Measurements from ENCODE around the gene SHISA9.

SHISA9 gene

DNA sequence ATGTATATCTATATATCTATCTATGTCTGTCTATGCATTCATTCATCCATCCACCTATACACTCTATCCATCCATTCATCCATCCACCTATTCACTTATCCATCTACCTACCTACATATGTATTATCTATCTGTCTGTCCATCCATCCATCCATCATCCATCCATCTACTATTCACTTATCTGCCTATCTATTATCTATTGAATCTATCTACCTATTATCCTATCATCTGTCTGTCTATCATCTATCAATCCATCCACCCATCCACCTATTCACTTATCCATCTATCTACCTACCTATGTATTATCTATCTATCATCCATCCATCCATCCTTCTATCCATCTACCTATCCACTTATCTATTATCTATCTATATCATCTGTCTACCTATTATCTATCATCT lies 302.3 kb downstream of the SHISA9 start:
- no peak for DNase-seq

GRCh38 chr16:13205352-13205751 lies 304.0 kb downstream of the SHISA9 start:
- no peak for DNase-seq

GRCh38 chr16:13206606-13207005 lies 305.2 kb downstream of the SHISA9 start:
- DNase-seq: no peak

DNA sequence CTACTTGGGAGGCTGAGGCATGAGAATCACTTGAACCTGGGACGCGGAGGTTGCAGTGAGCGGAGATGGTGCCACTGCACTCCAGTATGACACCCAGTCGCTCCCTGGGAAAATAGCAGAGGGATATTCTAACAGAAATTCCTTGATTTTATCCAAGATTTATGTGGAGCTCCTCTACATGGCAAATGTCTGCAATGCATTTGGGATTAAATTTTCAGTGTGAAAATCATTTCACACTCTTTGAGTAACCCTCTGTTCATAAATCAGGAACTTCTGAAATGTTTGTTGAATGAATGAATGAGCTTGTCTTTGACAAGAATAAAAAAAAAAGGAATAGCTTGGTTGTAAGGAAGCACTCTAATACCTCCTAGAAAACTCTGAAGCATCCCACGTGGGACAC lies 305.8 kb downstream of the SHISA9 start:
- no peak for DNase-seq

GRCh38 chr16:13223666-13224065 lies 322.3 kb downstream of the SHISA9 start:
- DNase-seq: no peak

DNA sequence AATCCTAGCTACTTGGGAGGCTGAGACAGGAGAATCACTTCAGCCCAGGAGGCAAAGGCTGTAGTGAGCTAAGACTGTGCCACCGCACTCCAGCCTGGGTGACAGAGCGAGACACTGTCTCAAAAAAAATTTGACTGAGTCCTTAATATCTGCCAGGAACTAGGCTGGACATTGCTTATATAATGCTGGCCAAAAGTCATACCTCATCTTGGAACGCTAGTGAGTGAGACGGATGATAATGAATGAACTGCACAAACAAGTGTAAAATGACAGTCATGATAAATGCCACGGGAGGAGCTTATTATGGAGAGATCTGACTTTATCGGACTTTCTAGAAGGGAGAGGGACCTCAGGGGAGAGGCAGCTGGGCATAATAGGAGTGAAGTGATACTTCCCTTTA lies 327.6 kb downstream of the SHISA9 start:
- DNase-seq: no peak

DNA sequence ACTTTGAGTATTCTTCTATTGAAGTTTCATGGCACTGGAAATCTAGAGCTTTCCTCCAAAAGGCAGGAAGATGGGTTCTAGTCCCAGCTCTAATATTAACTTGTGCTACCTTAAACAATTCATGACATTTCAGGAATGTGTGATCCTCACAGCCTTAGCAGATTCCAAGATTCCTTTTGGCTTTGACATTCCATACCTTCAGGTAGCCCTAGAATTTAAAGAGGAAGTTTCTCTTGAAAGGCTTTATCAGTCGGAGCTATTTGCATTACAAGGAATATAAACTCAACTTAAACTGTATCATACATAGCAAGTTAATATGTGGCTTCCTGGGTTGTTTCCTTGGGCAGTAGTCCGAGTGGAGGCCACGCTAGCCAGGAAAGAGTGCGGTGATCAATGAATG lies 330.0 kb downstream of the SHISA9 start:
- no peak for DNase-seq

DNA sequence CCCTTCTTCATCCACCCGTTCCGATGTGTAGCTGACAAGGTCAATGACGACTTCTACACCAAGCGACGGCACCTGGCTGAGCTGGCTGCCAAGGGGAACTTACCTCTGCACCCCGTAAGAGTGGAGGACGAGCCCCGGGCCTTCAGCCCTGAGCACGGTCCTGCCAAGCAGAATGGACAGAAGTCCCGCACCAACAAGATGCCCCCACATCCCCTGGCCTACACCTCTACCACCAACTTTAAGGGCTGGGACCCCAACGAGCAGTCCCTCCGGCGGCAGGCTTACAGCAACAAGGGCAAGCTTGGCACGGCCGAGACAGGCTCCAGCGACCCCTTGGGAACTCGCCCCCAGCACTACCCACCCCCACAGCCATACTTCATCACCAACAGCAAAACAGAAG lies 333.6 kb downstream of the SHISA9 start:
- no peak for DNase-seq

DNA sequence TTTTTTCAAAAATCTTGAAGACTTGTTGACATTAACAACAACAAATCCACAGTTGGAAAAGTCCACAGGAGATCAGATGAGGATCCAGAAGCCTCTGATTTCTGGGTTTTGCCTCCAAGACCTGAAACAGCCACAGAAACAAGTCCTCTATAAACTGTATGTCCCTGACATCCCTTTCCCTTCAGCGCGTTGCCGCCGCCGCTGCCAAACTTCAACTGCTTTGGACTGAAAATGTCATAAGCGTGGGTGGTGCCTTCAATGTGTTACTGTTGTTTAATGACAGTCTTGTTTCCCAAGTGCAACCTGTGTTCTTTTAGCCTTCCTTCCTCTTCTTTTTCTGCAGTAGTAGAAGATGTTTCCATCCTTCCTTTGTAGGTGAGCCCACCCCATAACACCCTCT lies 334.9 kb downstream of the SHISA9 start:
- no peak for DNase-seq

DNA sequence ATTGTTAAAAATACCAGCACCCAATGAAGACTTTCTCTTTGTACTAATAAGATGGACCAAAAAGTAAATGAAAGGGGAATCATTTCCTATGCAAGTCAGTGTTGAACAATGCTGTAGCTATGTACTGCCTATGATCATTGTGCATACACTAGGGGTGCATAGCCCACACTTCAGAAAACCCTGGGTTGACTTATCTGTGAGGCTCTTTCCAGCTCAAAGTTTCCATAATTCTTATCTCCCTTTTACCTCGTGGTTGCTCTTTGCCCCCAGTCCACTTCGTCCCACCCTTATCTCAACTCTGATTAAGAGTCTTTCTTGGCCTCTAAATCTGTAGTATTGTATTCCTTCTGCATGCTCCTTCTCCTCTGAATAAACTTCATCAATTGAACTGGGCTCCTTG lies 336.8 kb downstream of the SHISA9 start:
- DNase-seq: no peak

DNA sequence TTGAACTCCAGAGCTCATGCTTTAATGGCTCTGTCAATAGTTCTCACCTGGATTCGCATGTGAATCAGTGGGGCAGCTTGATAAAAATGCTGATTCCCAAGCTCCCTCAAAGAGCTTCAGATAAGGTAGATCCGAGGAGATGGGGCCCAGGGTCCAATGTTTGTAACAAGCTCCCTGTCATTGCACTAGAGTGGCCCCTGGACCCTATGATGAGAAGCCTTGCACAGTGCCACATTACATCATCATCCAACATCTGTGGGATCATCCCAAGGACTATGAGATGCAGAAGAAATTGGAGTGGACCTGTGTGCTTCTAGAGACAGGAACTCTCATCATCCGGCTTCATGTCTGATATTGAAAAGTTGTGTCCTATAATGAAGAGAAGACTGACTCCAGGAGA lies 340.8 kb downstream of the SHISA9 start:
- no peak for DNase-seq

GRCh38 chr16:13244770-13245169 lies 343.4 kb downstream of the SHISA9 start:
- no peak for DNase-seq

- DNase-seq: no peak
These were observed 344.4 kb downstream of the SHISA9 start for GRCh38 chr16:13245713-13246377.

- DNase-seq: no peak
These were observed 353.7 kb downstream of the SHISA9 start for GRCh38 chr16:13254998-13255614.

- DNase-seq: no peak
These were observed 361.1 kb downstream of the SHISA9 start for GRCh38 chr16:13262270-13263090.

GRCh38 chr16:13264749-13265552 lies 363.6 kb downstream of the SHISA9 start:
- no peak for DNase-seq

DNA sequence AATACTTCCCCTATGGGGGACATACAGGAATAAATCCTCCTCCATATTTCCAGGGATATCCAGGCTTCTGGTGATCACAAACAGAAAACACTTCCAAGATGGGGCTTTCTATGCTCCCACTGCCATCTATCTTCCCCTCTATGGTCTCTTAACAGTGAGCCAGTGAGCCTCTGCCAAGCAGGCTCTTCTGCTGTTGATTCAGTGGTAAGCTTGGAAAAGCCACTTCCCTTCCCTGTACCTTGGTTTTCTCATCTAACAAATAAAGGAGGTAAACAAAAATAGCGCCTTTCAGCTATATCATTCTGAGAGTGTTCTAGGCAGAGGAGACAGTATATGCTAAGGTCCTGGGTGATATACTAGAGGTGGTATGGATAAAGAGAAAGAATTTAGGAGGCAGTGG lies 368.0 kb downstream of the SHISA9 start:
- no peak for DNase-seq

- no peak for DNase-seq
These were observed 368.6 kb downstream of the SHISA9 start for GRCh38 chr16:13269905-13270528.

GRCh38 chr16:13270602-13271001 lies 369.2 kb downstream of the SHISA9 start:
- no peak for DNase-seq

DNA sequence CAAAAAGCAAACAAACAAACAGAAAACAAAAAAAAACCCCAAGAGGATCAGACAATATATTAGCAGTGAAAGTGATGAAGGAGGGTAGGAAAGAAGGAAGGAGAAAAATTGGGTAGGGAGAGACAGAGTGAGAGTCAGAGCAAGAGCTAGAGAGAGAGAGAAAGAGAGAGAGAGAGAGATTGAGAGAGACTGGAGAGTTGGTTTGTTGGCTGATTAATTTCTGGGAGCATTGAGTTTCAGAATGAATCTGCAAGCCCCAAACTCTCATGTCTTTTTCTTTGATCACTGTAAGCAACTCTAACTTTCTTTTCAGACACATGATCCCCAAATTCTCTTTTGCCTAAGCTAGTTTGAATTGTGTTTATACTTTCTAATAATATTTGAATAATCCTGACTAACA lies 388.1 kb downstream of the SHISA9 start:
- DNase-seq: no peak

Data from stimulated activated CD4-positive, alpha-beta T cell treated with anti-CD3 and anti-CD28 coated beads, Interleukin-15, amount 100 ng/mL, for 24 hours (primary cell).